ENCODE measurements around the gene CFAP251. TPM values are rescaled to one million over a fixed set of nuclear protein-coding genes. Genes with fewer than 3 reads are reported as not detected.
"Not testable (repeated sequence)": the region's sequence is repeated elsewhere in the genome, so short reads cannot be mapped to it uniquely, and the experiment has no call there.

CFAP251 gene
- total RNA-seq, 1 donor from 2014 or later = 9.5 TPM

GRCh38 chr12:121905746-121906145, 12.6 kb upstream of the CFAP251 start:
- no peak for DNase-seq

GRCh38 chr12:121908702-121909101, 9.7 kb upstream of the CFAP251 start:
- DNase-seq = no peak

GRCh38 chr12:121911824-121912585, 6.4 kb upstream of the CFAP251 start:
- no peak for DNase-seq

- no peak for DNase-seq
Measured at GRCh38 chr12:121915841-121916321, 2.5 kb upstream of the CFAP251 start.

- no peak for DNase-seq
Measured at GRCh38 chr12:121916719-121917118, 1.7 kb upstream of the CFAP251 start.

GRCh38 chr12:121918679-121919038, 267 bp downstream of the CFAP251 start:
- DNase-seq = no peak

GRCh38 chr12:121921066-121921465, 2.7 kb downstream of the CFAP251 start:
- DNase-seq = no peak

GRCh38 chr12:121925358-121925695, 6.9 kb downstream of the CFAP251 start:
- DNase-seq = no peak

- DNase-seq = no peak
Measured at GRCh38 chr12:121926874-121927706, 8.7 kb downstream of the CFAP251 start.

GRCh38 chr12:121927813-121928212, 9.4 kb downstream of the CFAP251 start:
- DNase-seq = no peak

- not testable (repeated sequence) for DNase-seq
Measured at GRCh38 chr12:121929545-121929944, 11.2 kb downstream of the CFAP251 start.

- no peak for DNase-seq
Measured at GRCh38 chr12:121930862-121931261, 12.5 kb downstream of the CFAP251 start.

- DNase-seq = no peak
Measured at GRCh38 chr12:121932176-121932536, 13.8 kb downstream of the CFAP251 start.

GRCh38 chr12:121932914-121933521, 14.6 kb downstream of the CFAP251 start:
- no peak for DNase-seq

- DNase-seq = no peak
Measured at GRCh38 chr12:121933522-121934308, 15.3 kb downstream of the CFAP251 start.

GRCh38 chr12:121934309-121934664, 15.9 kb downstream of the CFAP251 start:
- DNase-seq = no peak

- DNase-seq = no peak
Measured at GRCh38 chr12:121937654-121938053, 19.3 kb downstream of the CFAP251 start.

GRCh38 chr12:121939186-121939585, 20.8 kb downstream of the CFAP251 start:
- no peak for DNase-seq

- DNase-seq = no peak
Measured at GRCh38 chr12:121939992-121940766, 21.8 kb downstream of the CFAP251 start.

- DNase-seq = no peak
Measured at GRCh38 chr12:121942145-121942718, 23.8 kb downstream of the CFAP251 start.

- DNase-seq = no peak
Measured at GRCh38 chr12:121943926-121944325, 25.5 kb downstream of the CFAP251 start.
